Astrocyte of the cerebellum (primary cell): ENCODE measurements around the gene CEP131.

Source experiments
- DNase-seq: peaks from one replicate; pipeline ENCODE4 v3.0.0-alpha.2; 2011; ENCODE audit warnings: low read depth
- H3K4me3 ChIP-seq: 2 replicates; pipeline ENCODE4 v1.5.1; 2011; ENCODE audit warnings: mild to moderate bottlenecking, low read depth, low read length, moderate library complexity
- CTCF ChIP-seq: IDR thresholded peaks from 2 replicates; pipeline ENCODE4 v1.5.1; 2012; ENCODE audit warnings: low read length, low read depth, moderate library complexity, mild to moderate bottlenecking; ENCODE audit errors: missing control alignments
- in situ Hi-C: cut with HindIII; loops from 2 replicates; pipeline ENCODE4 v1.10.0; 2017; ENCODE audit warnings: low sequenced_read_pairs

Gene CEP131

GRCh38 chr17:81263371-81264181 is 40.8 kb upstream of the CEP131 start:
- no peak for TF ChIP-seq CTCF
- H3K4me3 ChIP-seq = no peak overlapping the region
- in situ Hi-C loops = no loop called here
- DNase-seq = no peak

- TF ChIP-seq CTCF = no peak
- no peak overlapping the region for H3K4me3 ChIP-seq
- in situ Hi-C loops = no loop called here
- no peak for DNase-seq
Observed at GRCh38 chr17:81261582-81262336, 39.0 kb upstream of the CEP131 start.

GRCh38 chr17:81261096-81261495 is 38.3 kb upstream of the CEP131 start:
- no peak overlapping the region for H3K4me3 ChIP-seq
- DNase-seq = no peak
- no peak for TF ChIP-seq CTCF
- in situ Hi-C loops = no loop called here

- in situ Hi-C loops = no loop called here
- DNase-seq = no peak
- no peak for TF ChIP-seq CTCF
- no peak overlapping the region for H3K4me3 ChIP-seq
Observed at GRCh38 chr17:81260641-81261040, 37.9 kb upstream of the CEP131 start.

- in situ Hi-C loops = no loop called here
- H3K4me3 ChIP-seq = no peak overlapping the region
- TF ChIP-seq CTCF = no peak
- no peak for DNase-seq
Observed at GRCh38 chr17:81260171-81260570, 37.4 kb upstream of the CEP131 start.

GRCh38 chr17:81259058-81259605 is 36.4 kb upstream of the CEP131 start:
- no peak for TF ChIP-seq CTCF
- no peak for DNase-seq
- H3K4me3 ChIP-seq = no peak overlapping the region
- in situ Hi-C loops = no loop called here
